CD14-positive monocyte (primary cell): ENCODE results near the gene LOC128125822.

Experiments
- DNase-seq, 3 donors: peaks; one replicate each; pipeline ENCODE4 v3.0.0-alpha.2; 2011 to 2022
- H2AFZ ChIP-seq: 2 replicates; pipeline ENCODE4 v1.6.0; 2012; ENCODE audit warnings: mild to moderate bottlenecking, low read depth, low read length, inconsistent platforms; ENCODE audit not compliant: insufficient read depth, poor library complexity, severe bottlenecking
- H3K27ac ChIP-seq, 2 donors: 1 replicate in 1 of 2; 2 replicates in 1 of 2; pipeline ENCODE4 v1.5.1; 2012 to 2013; ENCODE audit warnings: low read length in 2 of 2, control low read depth in 1 of 2, inconsistent platforms in 1 of 2, low read depth in 1 of 2, mild to moderate bottlenecking in 1 of 2
- H3K27me3 ChIP-seq, 2 donors: one replicate each; pipeline versions ENCODE4 v1.6.0 to v1.6.1; 2011 to 2013; ENCODE audit warnings: low read length in 2 of 2; ENCODE audit not compliant: control insufficient read depth in 2 of 2, insufficient read depth in 2 of 2
- H3K36me3 ChIP-seq, 2 donors: replicated peaks in 1 of 2; 1 replicate in 1 of 2; 2 replicates in 1 of 2; pipeline versions ENCODE4 v1.5.1 to v1.6.1; 2012 to 2013; ENCODE audit warnings: low read length in 2 of 2, control low read depth in 1 of 2, inconsistent platforms in 1 of 2, mild to moderate bottlenecking in 1 of 2; ENCODE audit not compliant: insufficient read depth in 2 of 2, control insufficient read depth in 1 of 2
- H3K4me1 ChIP-seq, 2 donors: 1 replicate in 1 of 2; 2 replicates in 1 of 2; pipeline versions ENCODE4 v1.5.1 to v1.6.1; 2012 to 2013; ENCODE audit warnings: low read length in 2 of 2, control low read depth in 1 of 2, inconsistent platforms in 1 of 2, mild to moderate bottlenecking in 1 of 2, moderate library complexity in 1 of 2; ENCODE audit not compliant: insufficient read depth in 2 of 2, control insufficient read depth in 1 of 2
- H3K4me2 ChIP-seq: replicated peaks from 2 replicates; pipeline ENCODE3; 2012; ENCODE audit warnings: low read length, moderate library complexity, mild to moderate bottlenecking; ENCODE audit not compliant: poor library complexity, severe bottlenecking; ENCODE audit errors: extremely low read depth
- H3K4me3 ChIP-seq, 3 experiments: fragments of 200-600 bp in 1 of 3; sonication (generic) in 1 of 3; replicated peaks in 1 of 3; 1 replicate in 2 of 3; 2 replicates in 1 of 3; pipeline ENCODE4 v1.5.1; 2011 to 2013; ENCODE audit warnings: low read length in 3 of 3, mild to moderate bottlenecking in 3 of 3, control low read depth in 2 of 3, low read depth in 2 of 3, inconsistent platforms in 1 of 3, moderate library complexity in 1 of 3
- H3K79me2 ChIP-seq: 2 replicates; pipeline ENCODE4 v1.6.0; 2012; ENCODE audit warnings: mild to moderate bottlenecking, control low read depth, inconsistent platforms, low read length, moderate library complexity; ENCODE audit not compliant: insufficient read depth
- H3K9ac ChIP-seq: 2 replicates; pipeline ENCODE4 v1.6.0; 2017; ENCODE audit warnings: low read length, mild to moderate bottlenecking; ENCODE audit not compliant: insufficient read depth, poor library complexity, severe bottlenecking
- H3K9me3 ChIP-seq, 2 donors: replicated peaks in 1 of 2; 1 replicate in 1 of 2; 2 replicates in 1 of 2; pipeline versions ENCODE4 v1.5.1 to v1.6.1; 2012 to 2013; ENCODE audit warnings: low read length in 2 of 2, control low read depth in 1 of 2; ENCODE audit not compliant: control insufficient read depth in 1 of 2, insufficient read depth in 1 of 2
- H4K20me1 ChIP-seq: 2 replicates; pipeline ENCODE4 v1.6.0; 2012; ENCODE audit warnings: mild to moderate bottlenecking, low read length, control low read depth, moderate library complexity; ENCODE audit not compliant: insufficient read depth
- H3K27ac Mint-ChIP-seq, 7 donors: one replicate each; pipeline ENCODE4 v1.8.0; 2020; ENCODE audit warnings: mild to moderate bottlenecking in 7 of 7, mixed read lengths in 7 of 7, moderate library complexity in 6 of 7, inconsistent platforms in 2 of 7
- H3K27me3 Mint-ChIP-seq, 3 donors: one replicate each; pipeline ENCODE4 v1.8.0; 2021 to 2022; ENCODE audit warnings: low read depth in 3 of 3, mild to moderate bottlenecking in 3 of 3, mixed read lengths in 3 of 3, moderate library complexity in 3 of 3, inconsistent platforms in 1 of 3
- H3K36me3 Mint-ChIP-seq, 2 donors: one replicate each; pipeline ENCODE4 v1.8.0; 2020; ENCODE audit warnings: mixed read lengths in 2 of 2, inconsistent platforms in 1 of 2, mild to moderate bottlenecking in 1 of 2
- H3K4me1 Mint-ChIP-seq: one replicate; pipeline ENCODE4 v1.8.0; 2020; ENCODE audit warnings: mild to moderate bottlenecking, mixed read lengths
- H3K4me3 Mint-ChIP-seq, 2 donors: one replicate each; pipeline ENCODE4 v1.8.0; 2020; ENCODE audit warnings: mild to moderate bottlenecking in 2 of 2, mixed read lengths in 2 of 2, moderate library complexity in 1 of 2
- H3K9me3 Mint-ChIP-seq, 7 donors: one replicate each; pipeline ENCODE4 v1.8.0; 2020 to 2022; ENCODE audit warnings: mixed read lengths in 7 of 7, mild to moderate bottlenecking in 6 of 7, moderate library complexity in 6 of 7, inconsistent platforms in 2 of 7
- CTCF ChIP-seq: fragments of 200-600 bp; IDR thresholded peaks from one replicate; pipeline ENCODE4 v1.8.0; 2022; ENCODE audit warnings: antibody characterized with exemption, mild to moderate bottlenecking
- WGBS: methylation state at CpG from one replicate; pipeline ENCODE4 v1.1.5; 2013; ENCODE audit warnings: missing lambda C conversion rate; ENCODE audit not compliant: insufficient coverage; 5-methylcytosine and 5-hydroxymethylcytosine counted together
- intact Hi-C, 2 donors: fragments of 100-400 bp; cut with micrococcal nuclease; formaldehyde crosslinking; loops; one replicate each; pipeline versions ENCODE4 v1.15.0 to v1.15.1; 2023

LOC128125822 gene

GRCh38 chr6:63565727-63566596 is 6.3 kb upstream of the LOC128125822 start:
- H3K36me3 ChIP-seq: no peaks in the 10 kb centered on the region
- H3K4me3 ChIP-seq: no peak overlapping the region
- no peak overlapping the region for H3K4me2 ChIP-seq
- no peak for TF ChIP-seq CTCF
- no peaks in the 10 kb centered on the region for H3K79me2 ChIP-seq
- H3K27me3 ChIP-seq: peaks cover 0 to 10% of the 10 kb centered on the region in 2 donors
- intact Hi-C loops: no loop called here
- WGBS: no CpG with 5 or more reads among the region's 4 CpGs
- Mint-ChIP-seq H3K36me3 (no peaks in the 10 kb centered on the region), H3K9me3 (peaks cover 0 to 5% (median 0%) of the 10 kb centered on the region in 7 donors), H3K4me3 (no peak overlapping the region), H3K27ac (no peak overlapping the region), H3K27me3 (peaks cover 0 to 8% (median 2%) of the 10 kb centered on the region in 3 donors), H3K4me1 (no peaks in the 10 kb centered on the region)
- H4K20me1 ChIP-seq: no peaks in the 10 kb centered on the region
- H3K9ac ChIP-seq: no peak overlapping the region
- H2AFZ ChIP-seq: no peak overlapping the region
- no peak for DNase-seq
- H3K4me1 ChIP-seq: no peaks in the 10 kb centered on the region
- no peaks in the 10 kb centered on the region for H3K9me3 ChIP-seq
- no peak overlapping the region for H3K27ac ChIP-seq

- Histone ChIP-seq H2AFZ (no peak overlapping the region), H3K79me2 (peaks cover 6% of the 10 kb centered on the region), H3K36me3 (no peaks in the 10 kb centered on the region), H3K4me2 (no peak overlapping the region), H4K20me1 (no peaks in the 10 kb centered on the region), H3K9me3 (no peaks in the 10 kb centered on the region), H3K9ac (no peak overlapping the region), H3K4me1 (peaks cover 9 to 10% of the 10 kb centered on the region in 2 donors), H3K4me3 (no peak overlapping the region), H3K27me3 (peaks cover 0 to 14% of the 10 kb centered on the region in 2 donors), H3K27ac (no peak overlapping the region)
- no peak for TF ChIP-seq CTCF
- no peaks in the 10 kb centered on the region for H3K36me3 Mint-ChIP-seq
- H3K9me3 Mint-ChIP-seq: peaks cover 0 to 5% (median 0%) of the 10 kb centered on the region in 7 donors
- H3K4me1 Mint-ChIP-seq: peaks cover 7% of the 10 kb centered on the region
- no peak for DNase-seq
- no CpG with 5 or more reads among the region's 1 CpG for WGBS
- no peak overlapping the region for H3K4me3 Mint-ChIP-seq
- H3K27me3 Mint-ChIP-seq: peaks cover 0 to 8% (median 2%) of the 10 kb centered on the region in 3 donors
- H3K27ac Mint-ChIP-seq: no peak overlapping the region
- intact Hi-C loops: no loop called here
Observed at GRCh38 chr6:63567966-63568365, 4.3 kb upstream of the LOC128125822 start.
